IPS DF 19.7 (cell line): Measurements from ENCODE around the gene MYO5C.
A peak's percentile ranks its signal among the peaks of the same experiment; 100 is the strongest.
"Not testable (repeated sequence)": the region's sequence is repeated elsewhere in the genome, so short reads cannot be mapped to it uniquely, and the experiment has no call there.

Experiments
- DNase-seq: peaks from one replicate; pipeline ENCODE4 v3.0.0-alpha.2; 2013; ENCODE audit warnings: low read depth, low spot score

The MYO5C gene

GRCh38 chr15:52243286-52243685, 52.3 kb downstream of the MYO5C start:
- no peak for DNase-seq

- no peak for DNase-seq
Measured at GRCh38 chr15:52241489-52241888, 54.1 kb downstream of the MYO5C start.

DNA sequence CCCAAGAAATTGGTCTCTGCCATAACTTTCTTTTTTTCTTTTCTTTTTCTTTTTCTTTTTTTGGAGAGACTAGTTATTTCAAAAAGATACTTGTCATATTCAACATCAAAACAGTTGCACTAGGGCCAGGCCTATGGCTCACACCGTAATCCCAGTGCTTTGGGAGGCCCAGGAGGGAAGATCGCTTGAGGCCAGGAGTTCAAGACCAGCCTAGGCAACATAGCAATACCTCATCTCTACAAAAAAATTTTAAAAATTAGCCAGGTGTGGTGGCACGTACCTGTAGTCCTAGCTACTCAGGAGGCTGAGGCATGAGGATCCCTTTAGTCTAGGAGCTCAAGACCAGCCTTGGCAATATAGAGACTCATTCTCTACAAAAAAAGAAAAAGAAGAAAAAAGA, 55.4 kb downstream of the MYO5C start:
- DNase-seq: no peak

DNA sequence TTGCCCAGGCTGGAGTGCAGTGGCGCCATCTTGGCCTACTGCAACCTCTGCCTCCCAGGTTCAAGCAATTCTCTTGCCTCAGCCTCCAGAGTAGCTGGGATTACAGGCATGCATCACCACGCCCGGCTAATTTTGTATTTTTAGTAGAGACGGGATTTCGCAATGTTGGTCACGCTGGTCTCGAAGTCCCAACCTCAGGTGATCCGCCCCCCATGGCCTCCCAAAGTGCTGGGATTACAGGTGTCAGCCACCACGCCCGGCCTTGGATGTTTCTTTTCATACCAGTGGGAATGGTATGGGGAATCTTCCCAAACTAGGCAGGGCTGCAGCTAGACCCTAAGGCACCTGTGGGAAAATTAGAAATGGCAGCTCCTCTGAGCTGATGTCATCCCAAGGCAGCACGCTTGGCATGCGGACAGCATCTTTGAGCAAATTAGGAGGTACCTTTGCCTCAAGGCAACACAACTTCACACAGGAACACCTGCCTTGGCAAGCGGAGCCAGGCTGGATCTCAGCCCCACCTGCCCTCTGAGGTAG, 56.5 kb downstream of the MYO5C start:
- DNase-seq: not testable (repeated sequence)

DNA sequence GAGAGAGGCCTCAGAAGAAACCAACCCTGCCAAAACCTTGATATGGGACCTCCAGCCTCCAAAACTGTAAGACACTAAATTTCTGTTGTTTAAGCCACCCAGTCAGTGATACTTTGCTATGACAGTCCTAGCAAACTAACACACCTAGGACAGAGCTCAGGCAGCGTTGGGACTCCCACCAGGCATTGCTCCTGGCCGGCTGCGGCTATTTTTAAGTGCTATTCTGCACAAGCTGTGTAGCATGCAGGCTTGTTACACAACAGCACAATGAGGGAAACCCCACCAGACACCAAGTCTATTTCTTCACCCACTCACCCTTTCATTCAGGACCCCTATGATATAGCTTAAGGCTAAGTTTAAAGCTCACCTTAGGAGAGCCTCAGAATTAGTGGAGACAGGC, 57.5 kb downstream of the MYO5C start:
- DNase-seq: no peak

- DNase-seq: no peak
Measured at GRCh38 chr15:52236013-52236412, 59.6 kb downstream of the MYO5C start.

DNA sequence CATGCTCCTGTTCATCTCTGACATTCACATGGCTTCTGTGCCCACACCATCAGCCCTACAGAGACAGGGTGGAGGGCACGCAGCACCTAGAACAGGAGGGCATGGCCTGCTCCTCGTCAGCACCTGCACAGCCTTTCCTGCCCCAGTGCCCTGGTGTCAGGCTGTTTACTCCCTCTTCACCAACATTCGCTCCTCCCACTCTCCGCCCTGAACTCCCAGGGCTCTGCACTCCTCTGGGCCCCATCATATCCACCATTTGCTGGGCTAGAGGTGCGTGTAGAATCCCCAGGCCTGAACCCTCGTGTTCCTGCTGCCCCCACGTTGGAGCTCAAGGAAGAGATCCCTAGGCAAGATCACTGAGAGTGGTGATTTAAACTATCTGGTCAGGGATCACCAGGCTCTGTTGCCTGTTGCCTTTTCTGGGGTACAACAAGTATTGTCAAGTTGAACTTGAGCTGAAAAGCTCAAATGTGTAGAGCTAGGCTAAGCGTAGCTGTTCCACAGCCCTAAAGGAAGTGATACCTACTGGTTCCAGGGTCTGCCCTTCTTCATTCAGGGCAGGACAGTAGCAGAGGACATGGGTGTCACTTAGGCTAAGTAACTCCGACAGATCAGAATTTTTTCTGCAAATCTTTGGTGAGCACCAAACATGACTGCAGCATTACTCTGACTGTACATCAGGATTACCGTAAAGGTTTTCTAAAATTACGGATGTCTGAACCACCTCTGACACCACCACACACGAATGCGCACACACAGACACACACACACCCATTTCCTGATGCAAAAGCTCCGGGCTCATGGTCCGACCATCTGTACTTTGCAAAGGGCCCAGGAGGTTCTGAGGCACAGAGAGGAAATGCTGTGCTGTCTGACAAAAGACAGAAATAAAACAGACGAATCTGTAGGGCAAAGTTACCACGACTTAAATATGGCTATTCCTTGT, 60.7 kb downstream of the MYO5C start:
- DNase-seq: no peak

DNA sequence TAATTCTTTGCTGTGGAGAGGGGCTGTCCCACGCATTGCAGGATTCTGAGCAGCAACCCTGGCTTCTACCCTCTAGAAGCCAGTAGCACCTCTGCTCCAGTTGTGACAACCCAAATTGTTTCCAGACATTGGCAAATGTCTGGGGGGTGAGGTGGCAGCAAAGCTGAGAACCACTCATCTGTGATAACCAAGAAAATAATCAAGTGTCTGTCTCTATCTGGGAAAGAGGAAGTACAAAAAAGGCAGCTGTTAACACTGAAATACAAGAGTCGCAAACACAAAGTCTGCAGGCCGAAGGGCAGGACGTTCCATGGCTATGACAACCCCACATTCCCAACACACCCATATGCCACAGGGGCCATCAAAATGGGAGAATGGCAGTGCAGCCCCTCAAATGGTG, 62.2 kb downstream of the MYO5C start:
- DNase-seq: no peak

- no peak for DNase-seq
Measured at GRCh38 chr15:52232327-52232726, 63.3 kb downstream of the MYO5C start.

- DNase-seq: no peak
Measured at GRCh38 chr15:52230073-52230472, 65.5 kb downstream of the MYO5C start.

DNA sequence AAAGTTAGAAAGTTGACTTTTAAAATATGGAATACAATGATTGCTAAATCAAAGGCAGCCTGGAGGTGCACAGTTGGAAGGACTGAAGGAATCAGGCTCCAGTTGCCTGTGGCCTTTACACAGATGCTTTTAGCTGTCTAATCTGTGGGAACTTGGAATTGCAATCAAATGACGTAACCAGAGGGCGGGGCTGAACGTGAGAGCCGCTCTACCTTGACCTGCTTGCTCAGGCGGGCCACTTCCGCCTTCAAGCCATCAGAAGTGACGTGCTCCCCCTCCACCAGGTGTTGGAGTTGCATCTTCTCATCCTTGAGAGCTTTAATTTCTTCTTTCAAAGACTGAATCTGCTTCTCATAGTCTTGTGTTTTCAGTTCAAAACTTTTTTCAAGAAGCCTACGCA, 66.7 kb downstream of the MYO5C start:
- no peak for DNase-seq

- peak; percentile 81 for DNase-seq
Measured at GRCh38 chr15:52227456-52227855, 68.1 kb downstream of the MYO5C start.

DNA sequence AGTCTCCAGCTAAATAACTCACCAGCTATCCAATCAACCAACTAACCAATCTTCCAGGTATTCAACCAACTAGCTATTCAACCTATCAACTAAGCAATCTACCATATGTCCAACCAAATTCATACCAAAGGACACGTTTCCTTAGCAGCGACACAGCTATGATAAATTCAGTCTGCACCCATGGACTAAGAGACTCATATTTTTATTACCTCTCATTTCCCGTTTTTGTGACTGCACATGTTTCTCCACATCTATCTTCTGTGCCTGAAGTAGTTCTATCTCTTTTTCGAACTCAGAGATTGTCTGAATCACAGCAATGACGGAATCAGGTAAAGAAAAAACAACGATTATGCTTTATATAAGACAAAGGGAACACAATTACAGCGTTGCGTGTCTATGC, 70.4 kb downstream of the MYO5C start:
- no peak for DNase-seq

GRCh38 chr15:52224211-52224610, 71.4 kb downstream of the MYO5C start:
- no peak for DNase-seq

DNA sequence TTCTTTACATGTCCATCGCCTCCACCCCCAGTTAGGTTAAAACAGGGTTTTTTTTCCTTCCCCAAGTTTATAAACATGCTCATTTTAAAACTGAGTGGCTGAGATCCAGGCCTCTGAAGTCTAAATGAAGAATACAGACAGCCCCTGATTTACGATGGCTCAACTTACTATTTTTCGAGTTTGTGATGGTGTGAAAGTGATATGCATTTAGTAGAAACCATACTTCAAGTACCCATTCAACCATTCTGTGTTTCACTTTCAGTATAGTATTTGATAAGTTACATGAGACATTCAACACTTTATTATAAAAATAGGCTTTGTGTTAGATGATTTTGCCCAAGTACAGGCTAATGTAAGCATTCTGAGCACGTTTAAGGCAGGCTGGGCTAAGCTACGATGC, 73.9 kb downstream of the MYO5C start:
- no peak for DNase-seq

GRCh38 chr15:52220937-52221660, 74.5 kb downstream of the MYO5C start:
- DNase-seq: no peak

DNA sequence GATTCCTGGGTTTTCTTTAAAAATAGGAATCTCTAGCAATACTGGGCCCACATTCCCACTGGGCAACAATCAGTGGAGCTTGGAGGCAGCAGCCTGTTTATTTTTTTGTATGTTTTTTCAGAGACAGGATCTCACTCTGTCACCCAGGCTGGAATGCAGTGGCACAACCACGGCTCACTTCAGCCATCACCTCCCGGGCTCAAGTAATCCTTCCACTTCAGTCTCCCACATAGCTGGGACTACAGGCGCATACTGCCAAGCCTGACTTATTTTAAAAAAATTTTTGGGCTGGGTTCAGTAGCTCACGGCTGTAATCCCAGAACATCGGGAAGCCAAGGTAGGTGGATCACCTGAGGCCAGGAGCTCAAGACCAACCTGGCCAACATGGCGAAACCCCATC, 75.4 kb downstream of the MYO5C start:
- no peak for DNase-seq

DNA sequence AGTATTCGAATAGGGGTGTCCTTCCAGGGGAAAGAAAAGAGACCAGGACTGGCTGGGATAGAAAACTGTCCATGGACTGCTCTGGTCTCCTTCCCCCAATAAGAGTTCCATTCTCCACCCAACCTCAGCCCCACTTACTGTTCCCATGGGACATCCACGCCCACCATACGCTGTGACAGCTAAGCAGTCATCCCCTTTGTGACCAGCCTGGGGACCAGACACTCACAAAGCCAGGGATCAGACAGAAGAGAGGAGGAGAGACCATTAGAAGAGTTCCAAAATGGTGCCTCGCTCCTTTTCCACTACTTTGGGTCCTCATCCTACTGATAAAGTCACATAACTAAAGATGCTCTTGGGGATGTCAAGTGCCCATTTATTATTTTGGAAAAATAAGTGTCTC, 76.8 kb downstream of the MYO5C start:
- no peak for DNase-seq

DNA sequence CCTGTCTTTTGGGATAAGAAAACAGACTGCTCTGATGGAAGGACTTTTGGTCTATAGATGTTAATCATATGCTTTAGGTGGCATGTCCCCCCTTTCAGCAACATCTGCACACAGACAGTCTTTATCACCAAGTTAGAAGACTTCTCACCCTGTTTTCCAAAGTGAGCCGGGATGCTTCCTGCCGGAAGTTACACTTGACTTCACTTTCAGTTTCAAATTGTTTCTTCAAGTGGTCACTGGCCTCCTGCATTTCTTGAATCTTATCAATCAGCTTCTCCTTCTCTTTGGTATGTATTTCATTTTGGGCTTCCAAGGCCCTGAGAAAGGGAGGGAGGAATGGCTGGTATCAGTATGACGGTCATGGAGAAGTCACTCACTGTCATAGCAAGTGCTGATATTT, 77.2 kb downstream of the MYO5C start:
- no peak for DNase-seq

DNA sequence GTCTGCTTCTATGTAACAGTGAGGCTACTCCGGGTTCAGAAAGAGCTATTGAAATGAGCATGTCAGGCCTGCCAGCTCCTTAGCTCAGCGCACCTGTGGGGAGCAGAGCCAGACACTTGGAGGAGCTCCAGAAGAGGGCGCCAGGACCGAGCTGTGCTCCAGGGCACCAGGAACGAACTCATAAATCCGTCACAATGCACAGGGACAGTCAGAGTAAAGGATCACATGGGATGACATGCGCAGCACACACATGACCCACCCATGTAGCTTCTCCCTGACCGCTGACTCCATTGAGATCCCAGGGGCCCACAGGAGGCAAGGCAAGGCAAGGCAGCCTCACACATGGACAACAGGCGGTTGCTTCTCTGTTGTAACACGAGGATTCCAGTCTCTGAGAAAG, 78.4 kb downstream of the MYO5C start:
- no peak for DNase-seq

- no peak for DNase-seq
Measured at GRCh38 chr15:52214553-52214952, 81.1 kb downstream of the MYO5C start.

- no peak for DNase-seq
Measured at GRCh38 chr15:52213206-52213605, 82.4 kb downstream of the MYO5C start.
